Natural killer cell (primary cell): Measurements from ENCODE around the gene FOXM1. TPM values are rescaled to one million over a fixed set of nuclear protein-coding genes. Genes with fewer than 3 reads are reported as not detected.

Experiments used
- ATAC-seq, 3 donors: fragments of 150-1000 bp in 2 of 3; fragments of 200-7000 bp in 1 of 3; cut with Tn5 transposase; 1 replicate in 1 of 3; 2 replicates in 2 of 3; pipeline ENCODE4 v1.10.0; 2021; ENCODE audit warnings: mild to moderate bottlenecking in 2 of 3, moderate library complexity in 2 of 3
- DNase-seq, 2 donors: peaks; one replicate each; pipeline versions ENCODE4 v3.0.0 to v3.0.0-alpha.2; 2013 to 2021; ENCODE audit warnings: mixed read lengths in 1 of 2
- H3K27ac ChIP-seq: one replicate; pipeline ENCODE4 v1.5.1; 2013; ENCODE audit warnings: mild to moderate bottlenecking, low read length
- H3K27me3 ChIP-seq: one replicate; pipeline ENCODE4 v1.6.1; 2013; ENCODE audit warnings: low read length; ENCODE audit not compliant: control insufficient read depth, insufficient read depth
- H3K36me3 ChIP-seq: one replicate; pipeline ENCODE4 v1.6.1; 2013; ENCODE audit warnings: low read length; ENCODE audit not compliant: control insufficient read depth, insufficient read depth
- H3K4me1 ChIP-seq: one replicate; pipeline ENCODE4 v1.6.1; 2013; ENCODE audit warnings: low read length; ENCODE audit not compliant: control insufficient read depth, insufficient read depth
- H3K4me3 ChIP-seq: one replicate; pipeline ENCODE4 v1.5.1; 2013; ENCODE audit warnings: low read length
- H3K9me3 ChIP-seq: one replicate; pipeline ENCODE4 v1.6.1; 2013; ENCODE audit warnings: low read length; ENCODE audit not compliant: control insufficient read depth, insufficient read depth
- H3K27ac Mint-ChIP-seq, 2 donors: one replicate each; pipeline ENCODE4 v1.8.0; 2022; ENCODE audit warnings: mild to moderate bottlenecking in 2 of 2, mixed read lengths in 2 of 2, moderate library complexity in 1 of 2
- H3K27me3 Mint-ChIP-seq, 2 donors: one replicate each; pipeline ENCODE4 v1.8.0; 2022; ENCODE audit warnings: low read depth in 2 of 2, mixed read lengths in 2 of 2
- H3K36me3 Mint-ChIP-seq: one replicate; pipeline ENCODE4 v1.8.0; 2022; ENCODE audit warnings: mixed read lengths
- H3K4me1 Mint-ChIP-seq, 2 donors: one replicate each; pipeline ENCODE4 v1.8.0; 2022; ENCODE audit warnings: mixed read lengths in 2 of 2
- H3K4me3 Mint-ChIP-seq: one replicate; pipeline ENCODE4 v1.8.0; 2022; ENCODE audit warnings: mild to moderate bottlenecking, moderate library complexity, mixed read lengths
- H3K9me3 Mint-ChIP-seq, 2 donors: one replicate each; pipeline ENCODE4 v1.8.0; 2022; ENCODE audit warnings: mixed read lengths in 2 of 2
- CTCF ChIP-seq: fragments of 200-600 bp; IDR thresholded peaks from one replicate; pipeline ENCODE4 v1.8.0; 2022; ENCODE audit warnings: antibody characterized with exemption
- WGBS: methylation state at CpG from one replicate; pipeline ENCODE4 v1.1.7; 2013; ENCODE audit warnings: missing lambda C conversion rate; ENCODE audit not compliant: insufficient coverage; 5-methylcytosine and 5-hydroxymethylcytosine counted together
- intact Hi-C: fragments of 100-400 bp; cut with micrococcal nuclease; formaldehyde crosslinking; loops from one replicate; pipeline ENCODE4 v1.14.2; 2022
- total RNA-seq, 4 donors: library from RNA; stranded (reverse); fragments of 120-200 nt in 1 of 4; gene quantifications; one replicate each; pipeline versions ENCODE4 v1.2.3 to v1.2.4, GENCODE V29; 2013 to 2022

Gene FOXM1
- total RNA-seq, 3 donors from 2014 or later (not counting 1 experiment from before 2014, with no cell fraction given), result 1.8 to 3.6 (median 2.6) TPM

GRCh38 chr12:2823483-2823882 lies 53.5 kb downstream of the FOXM1 start:
- 94% methylated on average over 7 of the region's 7 CpGs for WGBS
- Histone ChIP-seq H3K9me3 (no peaks in the 10 kb centered on the region), H3K27ac (no peak overlapping the region), H3K27me3 (no peaks in the 10 kb centered on the region), H3K4me3 (no peak overlapping the region), H3K36me3 (peaks cover 78% of the 10 kb centered on the region), H3K4me1 (no peaks in the 10 kb centered on the region)
- TF ChIP-seq CTCF, result no peak
- no peaks in the 10 kb centered on the region for H3K36me3 Mint-ChIP-seq
- H3K27me3 Mint-ChIP-seq, result no peaks in the 10 kb centered on the region
- H3K4me1 Mint-ChIP-seq, result peaks cover 0 to 7% of the 10 kb centered on the region in 2 donors
- H3K9me3 Mint-ChIP-seq, result no peaks in the 10 kb centered on the region
- DNase-seq (no peak), ATAC-seq (no peak)
- intact Hi-C loops, result no loop called here
- H3K4me3 Mint-ChIP-seq, result no peak overlapping the region
- no peak overlapping the region for H3K27ac Mint-ChIP-seq

- no peaks in the 10 kb centered on the region for H3K9me3 ChIP-seq
- intact Hi-C loops, result no loop called here
- peaks cover 71% of the 10 kb centered on the region for H3K36me3 ChIP-seq
- H3K27ac ChIP-seq, result no peak overlapping the region
- WGBS, result 92% methylated on average over 7 of the region's 9 CpGs
- Mint-ChIP-seq H3K4me1 (peaks cover 0 to 9% of the 10 kb centered on the region in 2 donors), H3K36me3 (no peaks in the 10 kb centered on the region), H3K27ac (no peak overlapping the region), H3K4me3 (no peak overlapping the region), H3K9me3 (no peaks in the 10 kb centered on the region), H3K27me3 (no peaks in the 10 kb centered on the region)
- DNase-seq (no peak), ATAC-seq (no peak)
- no peak overlapping the region for H3K4me3 ChIP-seq
- TF ChIP-seq CTCF, result no peak
- H3K27me3 ChIP-seq, result no peaks in the 10 kb centered on the region
- H3K4me1 ChIP-seq, result no peaks in the 10 kb centered on the region
Measured at GRCh38 chr12:2820432-2820831, 56.5 kb downstream of the FOXM1 start.

GRCh38 chr12:2819810-2820209 lies 57.2 kb downstream of the FOXM1 start:
- peaks cover 0 to 13% of the 10 kb centered on the region in 2 donors for H3K4me1 Mint-ChIP-seq
- Histone ChIP-seq H3K9me3 (no peaks in the 10 kb centered on the region), H3K4me1 (no peaks in the 10 kb centered on the region), H3K27ac (no peak overlapping the region), H3K36me3 (peaks cover 64% of the 10 kb centered on the region), H3K4me3 (no peak overlapping the region), H3K27me3 (no peaks in the 10 kb centered on the region)
- no peaks in the 10 kb centered on the region for H3K27me3 Mint-ChIP-seq
- WGBS, result 97% methylated on average over 15 of the region's 15 CpGs
- TF ChIP-seq CTCF, result no peak
- no peaks in the 10 kb centered on the region for H3K36me3 Mint-ChIP-seq
- H3K27ac Mint-ChIP-seq, result no peak overlapping the region
- no peaks in the 10 kb centered on the region for H3K9me3 Mint-ChIP-seq
- DNase-seq, result no peak
- no peak overlapping the region for H3K4me3 Mint-ChIP-seq
- intact Hi-C loops, result no loop called here
- no peak for ATAC-seq
